Measurements from ENCODE around the gene ZNF562.
"Not testable (repeated sequence)": the region's sequence is repeated elsewhere in the genome, so short reads cannot be mapped to it uniquely, and the experiment has no call there.

ZNF562 gene

DNA sequence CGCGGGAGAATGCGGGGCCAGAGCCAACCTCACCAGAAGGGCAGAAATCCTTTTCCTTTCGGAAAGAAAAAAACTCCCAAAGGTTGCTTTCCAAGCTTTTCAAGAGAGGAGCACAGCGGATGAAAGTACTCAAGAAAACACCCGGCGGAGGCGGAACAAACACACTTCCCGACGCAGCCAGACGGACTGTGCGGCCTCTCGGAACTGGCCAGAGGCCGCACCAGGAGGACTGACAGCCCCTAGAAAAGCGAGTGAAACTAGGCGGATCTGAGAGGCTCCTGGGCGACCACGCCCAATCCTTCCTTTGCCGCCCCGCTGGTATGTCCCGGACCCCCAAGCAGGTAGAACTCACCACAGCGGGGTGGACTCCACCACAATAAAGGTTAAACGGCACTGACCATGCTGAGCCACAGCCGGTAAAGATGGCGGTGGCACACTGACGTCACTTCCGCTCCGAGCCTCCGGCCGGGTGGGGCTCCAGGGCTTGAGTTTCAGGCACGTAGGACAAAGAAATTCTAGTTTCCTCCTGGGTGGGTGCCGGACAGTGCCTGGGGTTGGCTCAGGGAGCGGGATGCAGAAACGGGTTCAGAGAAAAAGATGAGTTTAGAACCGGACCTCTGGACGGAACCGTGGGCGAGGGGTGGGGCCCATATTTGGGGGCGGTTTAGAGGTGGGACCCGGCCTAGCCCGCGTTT, at the start of gene ZNF562:
TSS of gene ZNF562 (minus strand) at position 438 of the 695 bp plus-strand sequence. CDS start 14,356 bp downstream, outside the sequence.
- DNase-seq = peak; percentile 74

DNA sequence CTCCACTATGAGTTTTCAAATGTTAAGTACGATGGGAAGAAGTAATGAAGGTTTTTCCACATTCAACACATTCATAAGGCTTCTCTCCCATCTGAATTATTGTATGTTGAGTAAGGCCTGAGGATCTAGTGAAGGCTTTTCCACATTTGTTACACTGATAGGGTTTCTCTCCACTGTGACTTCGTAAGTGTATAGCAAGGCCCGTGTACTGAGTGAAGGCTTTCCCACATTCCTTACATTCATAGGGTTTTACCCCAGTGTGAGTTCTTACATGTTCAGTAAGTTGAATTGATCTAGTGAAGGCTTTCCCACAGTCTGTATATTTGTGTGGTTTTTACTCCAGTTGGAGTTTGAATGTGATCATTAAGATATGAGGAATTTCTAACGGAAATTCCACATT, 49.3 kb upstream of the ZNF562 start:
- no peak for DNase-seq

- DNase-seq = no peak
Measured at GRCh38 chr19:9721861-9722260, 47.0 kb upstream of the ZNF562 start.

DNA sequence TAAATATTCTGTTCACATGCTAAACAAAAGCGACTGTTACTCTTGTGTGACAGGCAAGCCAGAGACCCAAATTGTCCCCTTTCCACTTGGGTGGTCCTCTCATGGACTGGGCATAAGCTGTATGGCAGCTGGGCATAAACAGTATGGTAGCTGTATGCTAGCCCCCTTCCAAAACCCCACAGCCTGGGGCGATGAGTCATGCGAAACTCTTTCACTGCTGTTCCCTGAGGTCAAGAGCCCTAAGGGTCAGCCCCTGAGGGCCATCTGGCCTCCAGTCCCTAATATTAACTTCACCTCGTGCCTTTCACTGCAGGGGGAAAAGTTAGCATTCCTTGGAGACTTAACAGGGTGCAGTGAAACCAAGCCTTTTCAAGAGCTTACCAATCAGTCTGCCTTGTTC, 45.6 kb upstream of the ZNF562 start:
- DNase-seq = no peak

DNA sequence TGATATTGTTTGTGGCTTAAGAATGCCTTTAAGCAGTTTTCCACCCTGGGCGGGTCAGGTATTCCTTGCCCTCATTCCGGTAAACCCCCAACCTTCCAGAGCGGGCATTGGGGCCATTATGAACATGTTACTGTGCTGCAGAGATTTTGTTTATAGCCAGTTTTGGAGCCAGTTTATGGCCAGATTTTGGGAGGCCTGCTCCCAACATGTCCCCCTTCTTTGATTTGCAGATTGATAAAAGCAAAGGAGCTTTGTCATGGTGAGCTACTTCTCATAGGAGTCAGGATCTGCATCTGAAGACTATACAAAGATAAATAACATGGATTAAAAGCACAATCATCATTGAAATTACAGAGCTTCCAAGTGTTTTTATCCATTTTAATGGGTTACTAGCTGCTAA, 36.9 kb upstream of the ZNF562 start:
- no peak for DNase-seq

DNA sequence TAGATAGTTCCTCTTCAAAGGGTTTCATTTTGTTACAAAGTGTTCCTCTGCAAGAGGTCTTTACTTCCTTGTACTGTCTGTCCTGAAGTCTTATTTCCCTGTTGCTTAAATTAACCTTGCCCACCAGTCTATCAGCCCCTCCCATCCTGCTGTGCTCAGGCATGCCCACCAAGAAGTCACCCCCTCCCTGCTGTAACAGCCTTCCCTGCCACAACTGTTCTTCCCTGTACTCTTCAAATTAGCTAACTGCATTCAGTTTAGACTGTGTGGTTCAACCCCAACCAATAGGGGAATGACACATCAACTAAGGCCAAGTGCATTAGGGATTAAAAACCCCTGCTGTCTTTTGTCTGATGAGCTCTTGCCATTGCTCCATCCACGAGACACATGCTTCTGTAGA, 34.4 kb upstream of the ZNF562 start:
- DNase-seq = no peak

- DNase-seq = no peak
Measured at GRCh38 chr19:9705836-9706235, 30.9 kb upstream of the ZNF562 start.

GRCh38 chr19:9702186-9702585, 27.3 kb upstream of the ZNF562 start:
- no peak for DNase-seq

- no peak for DNase-seq
Measured at GRCh38 chr19:9700229-9700981, 25.5 kb upstream of the ZNF562 start.

GRCh38 chr19:9690301-9690700, 15.4 kb upstream of the ZNF562 start:
- not testable (repeated sequence) for DNase-seq

- not testable (repeated sequence) for DNase-seq
Measured at GRCh38 chr19:9679996-9680395, 5.1 kb upstream of the ZNF562 start.

DNA sequence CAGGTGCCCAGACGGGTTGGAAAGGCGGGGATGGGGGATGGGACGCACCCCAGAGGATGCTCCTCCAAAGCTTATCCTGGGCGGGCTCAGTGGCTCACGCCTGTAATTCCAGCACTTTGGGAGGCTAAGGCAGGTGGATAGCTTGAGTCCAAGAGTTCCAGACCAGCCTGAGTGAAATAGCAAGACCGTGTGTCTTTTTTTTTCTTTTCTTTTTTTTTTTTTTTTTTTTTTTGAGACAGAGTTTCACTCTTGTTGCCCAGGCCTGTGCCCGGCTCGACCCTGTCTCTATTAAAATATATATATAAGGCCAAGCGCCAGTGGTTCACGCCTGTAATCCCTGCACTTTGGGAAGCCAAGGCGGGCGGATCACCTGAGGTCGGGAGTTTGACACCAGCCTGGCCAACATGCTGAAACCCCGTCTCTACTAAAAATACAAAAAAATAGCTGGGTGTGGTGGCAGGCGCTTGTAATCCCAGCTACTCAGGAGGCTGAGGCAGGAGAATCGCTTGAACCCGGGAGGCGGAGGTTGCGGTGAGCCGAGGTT, 530 bp upstream of the ZNF562 start:
- not testable (repeated sequence) for DNase-seq

DNA sequence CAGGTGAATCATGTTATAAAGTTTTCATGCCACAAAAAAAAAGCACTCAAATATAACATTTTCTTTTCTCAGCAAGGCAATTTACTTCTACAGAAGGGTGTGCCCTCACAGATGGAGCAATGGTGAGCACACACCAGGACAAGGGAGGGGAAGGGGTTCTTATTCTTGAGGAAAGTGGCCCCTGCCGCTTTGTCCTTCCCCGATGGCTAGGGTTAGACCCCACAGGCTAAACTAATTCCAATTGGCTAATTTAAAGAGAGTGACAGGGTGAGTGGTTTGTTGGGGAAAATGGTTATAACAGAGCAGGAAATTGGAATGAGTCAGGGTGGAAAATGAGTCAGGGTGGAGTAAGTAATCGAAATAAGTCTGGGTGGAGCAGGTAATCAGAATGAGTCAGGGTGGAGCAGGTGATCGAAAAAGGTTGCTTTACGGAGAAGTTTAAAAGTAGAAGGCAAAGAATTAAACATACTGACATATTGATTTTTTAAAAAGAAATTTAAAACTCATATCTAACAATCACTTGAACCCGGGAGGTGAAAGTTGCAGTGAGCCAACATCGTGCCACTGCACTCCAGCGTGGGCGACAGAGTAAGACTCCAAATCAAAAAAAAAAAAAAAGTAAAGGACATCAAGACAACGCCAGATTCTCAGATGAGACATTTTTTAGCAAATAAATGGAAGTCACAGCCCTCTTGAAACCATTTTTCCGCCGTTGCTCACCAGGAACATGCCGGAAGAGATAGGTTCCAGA, 813 bp downstream of the ZNF562 start:
- DNase-seq = no peak

DNA sequence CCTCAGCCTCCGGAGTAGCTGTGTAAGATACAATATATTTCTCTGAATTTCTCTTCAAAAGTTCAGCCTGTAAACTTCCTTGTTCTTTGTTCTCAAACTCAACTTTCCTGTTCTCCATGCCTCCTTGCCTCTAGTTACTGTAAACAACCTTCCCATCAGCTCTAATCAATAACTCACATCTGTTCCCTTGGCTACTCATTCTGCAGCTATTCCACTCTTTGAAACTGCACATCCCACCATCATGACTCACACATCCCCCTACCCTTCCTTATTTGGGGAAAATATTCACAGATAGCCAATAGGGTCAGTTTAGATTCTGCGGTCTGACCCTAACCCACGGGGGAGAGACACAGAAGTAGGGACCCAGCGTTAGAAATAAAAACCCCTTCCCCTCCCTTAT, 2.0 kb downstream of the ZNF562 start:
- no peak for DNase-seq

GRCh38 chr19:9671655-9672054, 3.2 kb downstream of the ZNF562 start:
- DNase-seq = no peak

DNA sequence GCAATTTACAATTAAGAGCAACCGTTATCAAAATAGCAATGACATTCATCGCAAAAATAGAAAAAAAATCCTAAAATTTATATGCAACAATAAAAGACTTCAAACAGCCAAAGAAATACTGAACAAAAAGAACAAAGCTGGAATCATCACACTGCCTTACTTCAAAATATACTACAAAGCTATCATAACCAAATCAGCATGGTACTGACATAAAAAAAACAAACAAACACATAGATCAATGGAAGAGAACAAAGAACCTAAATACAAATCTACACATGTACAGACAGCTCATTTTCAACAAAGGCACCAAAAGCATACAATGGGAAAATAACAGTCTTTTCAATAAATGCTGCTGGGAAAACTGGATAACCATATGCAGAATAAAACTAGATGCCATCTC, 6.4 kb downstream of the ZNF562 start:
- DNase-seq = no peak

DNA sequence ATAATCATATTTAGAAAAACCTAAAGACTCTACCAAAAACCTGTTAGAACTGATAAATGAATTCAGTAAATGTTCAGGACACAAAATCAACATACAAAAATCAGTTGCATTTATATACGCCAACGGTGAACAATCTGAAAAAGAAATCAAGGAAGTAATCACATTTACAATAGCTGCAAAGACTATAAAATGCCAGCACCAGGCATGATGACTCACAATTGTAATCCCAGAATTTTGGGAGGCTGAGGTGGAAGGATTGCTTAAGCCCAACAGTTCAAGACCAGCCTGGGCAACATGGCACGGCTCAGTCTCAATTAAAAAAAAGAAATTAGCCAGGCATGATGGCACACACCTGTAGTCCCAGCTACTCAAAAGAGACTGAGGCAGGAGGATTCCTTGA, 7.0 kb downstream of the ZNF562 start:
- no peak for DNase-seq

DNA sequence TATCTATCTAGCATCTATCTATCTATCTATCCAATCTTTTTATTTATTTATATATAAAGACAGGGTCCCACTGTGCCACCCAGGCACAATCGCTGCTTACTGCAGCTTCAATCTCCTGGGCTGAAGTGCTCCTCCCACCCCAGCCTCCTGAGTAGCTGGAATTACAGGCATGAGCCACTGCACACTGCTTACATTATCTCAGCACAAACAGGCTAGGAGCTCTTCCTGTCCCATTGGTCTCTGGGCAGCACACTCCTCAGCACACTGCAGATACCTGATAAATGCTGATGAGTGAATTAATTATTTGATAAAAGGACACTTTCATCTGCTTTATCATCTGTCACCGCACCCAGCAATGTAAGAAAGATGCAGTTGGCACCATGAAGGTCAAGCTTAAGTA, 16.1 kb downstream of the ZNF562 start:
- DNase-seq = no peak

DNA sequence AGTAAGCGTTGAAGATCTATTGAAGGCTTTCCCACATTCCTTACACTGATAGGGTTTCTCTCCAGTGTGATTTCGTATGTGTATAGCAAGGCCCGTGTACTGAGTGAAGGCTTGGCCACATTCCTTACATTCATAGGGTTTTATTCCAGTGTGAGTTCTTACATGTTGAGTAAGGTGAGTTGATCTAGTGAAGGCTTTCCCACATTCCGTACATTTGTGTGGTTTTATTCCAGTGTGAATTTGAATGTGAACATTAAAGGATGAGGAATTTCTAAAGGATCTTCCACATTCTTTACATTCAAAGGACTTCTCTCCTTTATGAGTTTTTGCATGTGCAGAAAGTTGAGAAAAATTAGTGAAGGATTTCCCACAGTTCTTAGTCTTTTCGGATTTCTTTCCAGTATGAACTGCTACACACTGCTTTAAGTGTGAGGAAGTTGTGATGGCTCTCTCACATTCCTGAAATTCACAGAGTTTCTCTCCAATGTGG, 21.8 kb downstream of the ZNF562 start:
- DNase-seq = not testable (repeated sequence)

GRCh38 chr19:9651464-9651863, 23.4 kb downstream of the ZNF562 start:
- DNase-seq = not testable (repeated sequence)

- no peak for DNase-seq
Measured at GRCh38 chr19:9650345-9650744, 24.6 kb downstream of the ZNF562 start.

- no peak for DNase-seq
Measured at GRCh38 chr19:9645472-9645871, 29.4 kb downstream of the ZNF562 start.

DNA sequence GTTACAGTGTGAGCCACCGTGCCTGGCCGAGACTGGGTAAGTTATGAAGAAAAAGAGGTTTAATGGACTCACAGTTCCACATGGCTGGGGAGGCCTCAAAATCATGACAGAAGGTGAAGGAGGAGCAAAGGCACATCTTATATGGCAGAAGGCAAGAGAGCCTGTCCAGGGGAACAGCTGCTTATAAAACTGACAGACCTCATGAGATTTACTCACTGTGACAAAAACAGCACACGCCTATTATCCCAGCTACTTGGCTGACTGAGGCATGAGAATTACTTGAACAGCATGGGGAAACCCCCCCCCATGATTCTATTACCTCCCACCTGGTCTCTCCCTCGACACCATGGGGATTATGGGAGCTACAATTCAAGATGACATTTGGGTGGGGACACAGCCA, 30.4 kb downstream of the ZNF562 start:
- DNase-seq = no peak

All from SHP77 (cell line).